ENCODE data around the gene UGT1A4. TPM values are rescaled to one million over a fixed set of nuclear protein-coding genes. Genes with fewer than 3 reads are reported as not detected.
"Not testable (repeated sequence)": the region's sequence is repeated elsewhere in the genome, so short reads cannot be mapped to it uniquely, and the experiment has no call there.

The UGT1A4 gene
- total and polyA plus RNA-seq, 9 of the 15 experiments (the other 6 are each of a cell fraction or from before 2014, with no cell fraction given): not detected

DNA sequence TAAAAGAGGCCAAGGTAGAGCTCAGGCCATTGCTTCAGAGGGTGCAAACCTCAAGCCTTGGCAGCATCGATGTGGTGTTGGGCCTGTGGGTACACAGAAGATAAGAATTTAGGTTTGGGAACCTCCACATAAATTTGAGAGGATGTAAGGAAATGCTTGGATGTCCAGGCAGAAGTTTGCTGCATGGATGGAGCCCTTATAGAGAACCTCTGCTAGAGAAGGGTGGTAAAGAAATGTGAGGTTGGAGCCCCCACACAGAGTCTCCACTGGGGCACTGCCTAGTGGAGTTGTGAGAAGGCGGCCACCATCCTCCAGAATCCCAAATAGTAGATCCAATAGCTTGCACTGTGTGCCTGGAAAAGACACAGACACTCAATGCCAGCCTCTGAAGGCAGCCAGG lies 32.2 kb downstream of the UGT1A4 start:
- H3K27ac ChIP-seq (ENCODE audit: extremely low read depth, low read depth, low read length); CTCF ChIA-PET (ENCODE audit: low intra/inter-chr PET ratio); H4K20me1 ChIP-seq (replicated peaks; ENCODE audit: control insufficient read depth, insufficient read depth, low read length); ATAC-seq; H3K4me1 ChIP-seq (replicated peaks in 1 of 2; ENCODE audit: control insufficient read depth in 2 of 2, insufficient read depth in 2 of 2, low read length in 2 of 2); H3K4me2 ChIP-seq (ENCODE audit: insufficient read depth, low read length); H3K9me1 ChIP-seq (ENCODE audit: control insufficient read depth, insufficient read depth, low read length); H3K4me3 ChIP-seq; in situ Hi-C loops (cut with MboI); H2AFZ ChIP-seq (ENCODE audit: low read depth, low read length); H3K9ac ChIP-seq (ENCODE audit: insufficient read depth in 1 of 2, low read depth in 2 of 2, low read length in 2 of 2); H3K9me3 ChIP-seq (replicated peaks; ENCODE audit: control insufficient read depth, insufficient read depth, low read depth, low read length); DNase-seq (ENCODE audit: extremely low read depth in 1 of 4, low spot score in 3 of 4); POLR2A ChIA-PET; H3K27me3 ChIP-seq (ENCODE audit: control insufficient read depth in 2 of 2, insufficient read depth in 2 of 2, low read length in 2 of 2); H3K79me2 ChIP-seq (ENCODE audit: control insufficient read depth, insufficient read depth, low read length); BruUV-seq (replicated peaks); FAIRE-seq; H3K36me3 ChIP-seq (ENCODE audit: control insufficient read depth, insufficient read depth, low read length); intact Hi-C loops (cut with micrococcal nuclease): not testable (repeated sequence)
- WGBS (ENCODE audit: insufficient coverage, low coverage, missing lambda C conversion rate): 0% methylated on average over 2 of the region's 2 CpGs

- H3K4me3 ChIP-seq; H3K36me3 ChIP-seq (ENCODE audit: control insufficient read depth, insufficient read depth, low read length); in situ Hi-C loops (cut with MboI); DNase-seq (ENCODE audit: extremely low read depth in 1 of 4, low spot score in 3 of 4); H3K4me2 ChIP-seq (ENCODE audit: insufficient read depth, low read length); H3K27ac ChIP-seq (ENCODE audit: extremely low read depth, low read depth, low read length); H3K9me3 ChIP-seq (replicated peaks; ENCODE audit: control insufficient read depth, insufficient read depth, low read depth, low read length); H3K4me1 ChIP-seq (replicated peaks in 1 of 2; ENCODE audit: control insufficient read depth in 2 of 2, insufficient read depth in 2 of 2, low read length in 2 of 2); H3K27me3 ChIP-seq (ENCODE audit: control insufficient read depth in 2 of 2, insufficient read depth in 2 of 2, low read length in 2 of 2); H3K9me1 ChIP-seq (ENCODE audit: control insufficient read depth, insufficient read depth, low read length); H2AFZ ChIP-seq (ENCODE audit: low read depth, low read length); POLR2A ChIA-PET; FAIRE-seq; H3K79me2 ChIP-seq (ENCODE audit: control insufficient read depth, insufficient read depth, low read length); ATAC-seq; H4K20me1 ChIP-seq (replicated peaks; ENCODE audit: control insufficient read depth, insufficient read depth, low read length); intact Hi-C loops (cut with micrococcal nuclease); BruUV-seq (replicated peaks); CTCF ChIA-PET (ENCODE audit: low intra/inter-chr PET ratio); H3K9ac ChIP-seq (ENCODE audit: insufficient read depth in 1 of 2, low read depth in 2 of 2, low read length in 2 of 2): not testable (repeated sequence)
- WGBS (ENCODE audit: insufficient coverage, low coverage, missing lambda C conversion rate): 0% methylated on average over 2 of the region's 2 CpGs
These were observed 32.9 kb downstream of the UGT1A4 start for GRCh38 chr2:233751212-233752009.

Data from K562 (cell line).